K562 (cell line): ENCODE results near the gene CBFA2T3. TPM values are rescaled to one million over a fixed set of nuclear protein-coding genes. Genes with fewer than 3 reads are reported as not detected.

Experiments used
- ADNP ChIP-seq: fragments of 200-800 bp; sonication (Bioruptor generic); IDR thresholded peaks from 2 replicates; pipeline ENCODE4 v1.6.1; 2016; ENCODE audit warnings: missing genetic modification characterization, missing compliant biosample characterization
- CREM ChIP-seq: IDR thresholded peaks from 2 replicates; pipeline ENCODE4 v1.6.1; 2014; ENCODE audit warnings: antibody characterized with exemption, low read depth
- ELF2 ChIP-seq: fragments of 250-450 bp; sonication (Bioruptor Pico); IDR thresholded peaks from 2 replicates; pipeline ENCODE4 v1.5.0; 2021; ENCODE audit warnings: mild to moderate bottlenecking
- EP400 ChIP-seq: fragments of 450-650 bp; IDR thresholded peaks from 2 replicates; pipeline ENCODE4 v1.6.1; 2017; ENCODE audit warnings: antibody characterized with exemption, mild to moderate bottlenecking, moderate library complexity
- FOXK2 ChIP-seq, 2 experiments: fragments of 450-650 bp; IDR thresholded peaks in 1 of 2; conservative IDR thresholded peaks in 1 of 2; 2 replicates each; pipeline ENCODE4 v1.6.1; 2016; ENCODE audit warnings: low read depth in 2 of 2, mild to moderate bottlenecking in 1 of 2
- MITF ChIP-seq: IDR thresholded peaks from 2 replicates; pipeline ENCODE4 v1.6.1; 2014; ENCODE audit warnings: antibody characterized with exemption
- NFE2L1 ChIP-seq: fragments of 450-650 bp; IDR thresholded peaks from 2 replicates; pipeline ENCODE4 v1.6.1; 2016; ENCODE audit warnings: missing genetic modification characterization, low read depth, mild to moderate bottlenecking, missing compliant biosample characterization, moderate library complexity, borderline replicate concordance
- SNRNP70 ChIP-seq: fragments of 200-400 bp; formaldehyde crosslinking; optimal IDR thresholded peaks from 2 replicates; pipeline ENCODE3; 2017; ENCODE audit warnings: low read depth, low read length
- SOX6 ChIP-seq: fragments of 450-650 bp; IDR thresholded peaks from 2 replicates; pipeline ENCODE4 v1.6.1; 2014; ENCODE audit warnings: mild to moderate bottlenecking
- THRAP3 ChIP-seq: fragments of 450-650 bp; IDR thresholded peaks from 2 replicates; pipeline ENCODE4 v1.6.1; 2016; ENCODE audit warnings: mild to moderate bottlenecking, inconsistent platforms, borderline replicate concordance
- UBTF ChIP-seq, 2 experiments: IDR thresholded peaks; 2 replicates each; pipeline ENCODE4 v1.6.1; 2012; ENCODE audit warnings: improper control_type of control experiment in 2 of 2, low read depth in 2 of 2, low read length in 2 of 2, borderline replicate concordance in 1 of 2
- ZBTB40 ChIP-seq, 2 experiments: fragments of 450-650 bp in 1 of 2; sonication (generic) in 1 of 2; formaldehyde crosslinking in 1 of 2; IDR thresholded peaks; 2 replicates each; pipeline versions ENCODE4 v1.7.1 to v1.9.0; 2016 to 2022; ENCODE audit warnings: inconsistent platforms in 1 of 2, mild to moderate bottlenecking in 1 of 2, missing genetic modification reagents in 1 of 2
- ZFPM2 ChIP-seq: fragments of 250-450 bp; sonication (Bioruptor Pico); IDR thresholded peaks from 2 replicates; pipeline ENCODE4 v1.5.1; 2022; ENCODE audit warnings: mild to moderate bottlenecking
- ZKSCAN8 ChIP-seq: fragments of 200-800 bp; sonication (Bioruptor generic); IDR thresholded peaks from 2 replicates; pipeline ENCODE4 v1.6.1; 2016; ENCODE audit warnings: missing genetic modification characterization, missing compliant biosample characterization
- ZNF232 ChIP-seq: sonication (generic); formaldehyde crosslinking; IDR thresholded peaks from 2 replicates; pipeline ENCODE4 v1.8.0; 2022; ENCODE audit warnings: mild to moderate bottlenecking, missing genetic modification reagents
- ZNF239 ChIP-seq: fragments of 250-450 bp; sonication (Bioruptor Pico); IDR thresholded peaks from 2 replicates; pipeline ENCODE4 v1.4.0; 2020; ENCODE audit warnings: mild to moderate bottlenecking
- polyA plus RNA-seq, 8 experiments: library from polyadenylated mRNA; depleted of rRNA in 4 of 8; stranded (reverse) in 5 of 8; unstranded in 3 of 8; fragments of >200 nt; fragmentation: Nextera tagmentation in 2 of 8; fragmentation: Illumina TruSeq in 1 of 8; extraction: Ambion mirVana in 2 of 8; extraction: Trizol in 1 of 8; gene quantifications; 2 replicates each; pipeline versions ENCODE4 v1.2.1 to v1.2.3, GENCODE V29; 2011 to 2014; ENCODE audit warnings: inconsistent platforms in 1 of 8, missing spikeins in 1 of 8
- total RNA-seq, 7 experiments: library from RNA; depleted of rRNA in 6 of 7; stranded (reverse); fragments of >200 nt in 6 of 7; fragmentation: Illumina TruSeq in 2 of 7; extraction: Trizol in 2 of 7; gene quantifications; 2 replicates each; pipeline versions ENCODE4 v1.2.1 to v1.2.3, GENCODE V29; 2011 to 2021; ENCODE audit warnings: low replicate concordance in 1 of 7

Gene CBFA2T3
- total and polyA plus RNA-seq, 9 of the 15 experiments (the other 6 are each of a cell fraction or from before 2014, with no cell fraction given): 2.3 to 145 (median 6.7) TPM

- TF ChIP-seq ZFPM2 (CRISPR knock-in tag) (no peak), ZNF239 (CRISPR knock-in tag) (no peak), SNRNP70 (no peak), UBTF (IDR thresholded peaks at IDR 0.05; ENCODE audit: borderline replicate concordance in 1 of 2, low read depth in 2 of 2, low read length in 2 of 2) (no peak), ZNF232 (CRISPR knock-in tag) (no peak), NFE2L1 (tag) (no peak), MITF (no peak), ELF2 (CRISPR knock-in tag) (no peak), EP400 (peak; percentile 44; the same call in 1 of the 2 replicates), FOXK2 (conservative IDR thresholded peaks at IDR 0.05 in 1 of 2, IDR thresholded peaks at IDR 0.05 in 1 of 2; ENCODE audit: low read depth in 2 of 2) (no peak; a peak in 1 of 4 replicates), CREM (no peak), ADNP (tag) (no peak), ZKSCAN8 (CRISPR knock-in tag) (no peak), THRAP3 (no peak), SOX6 (no peak), ZBTB40 (IDR thresholded peaks at IDR 0.05) (no peak), ZBTB40 (CRISPR knock-in tag; IDR thresholded peaks at IDR 0.05) (no peak)
Measured at GRCh38 chr16:88993166-88993761, 16.3 kb upstream of the CBFA2T3 start (continued).
